OCI-LY7 (cell line): ENCODE data around the gene CCNG1. TPM values are rescaled to one million over a fixed set of nuclear protein-coding genes. Genes with fewer than 3 reads are reported as not detected.

Source experiments
- BruUV-seq: library from RNA; stranded (reverse); fragments of 400-500 nt; replicated peaks from 2 replicates; lab custom pipeline; 2021; lab: Mats Ljungman, UMichigan
- CTCF ChIA-PET: fragments of 300-600 bp; sonication (Branson Sonifier 250); formaldehyde crosslinking; loops from one replicate; lab custom pipeline; 2022; ENCODE audit warnings: antibody characterized with exemption; ENCODE audit not compliant: unreplicated experiment; lab: Charles Lee
- POLR2A ChIA-PET: fragments of 300-600 bp; sonication (Branson Sonifier 250); formaldehyde crosslinking; loops from one replicate; lab custom pipeline; 2022; ENCODE audit warnings: antibody characterized with exemption; lab: Charles Lee
- DNase-seq: peaks from one replicate; pipeline ENCODE4 v3.0.0-alpha.2; 2015; ENCODE audit warnings: low spot score
- H2AFZ ChIP-seq: fragments of 200-600 bp; sonication (generic), shearing (Covaris generic); 2 replicates; pipeline ENCODE4 v1.6.1; 2014; ENCODE audit warnings: mild to moderate bottlenecking, antibody characterized with exemption, low read length, moderate library complexity
- H3K27ac ChIP-seq: fragments of 200-600 bp; sonication (generic); 2 replicates; pipeline ENCODE4 v1.5.1; 2014; ENCODE audit warnings: mixed run types, low read depth, mild to moderate bottlenecking, moderate library complexity, low read length, inconsistent platforms; ENCODE audit not compliant: poor library complexity, severe bottlenecking
- H3K36me3 ChIP-seq: fragments of 200-600 bp; sonication (generic); 2 replicates; pipeline ENCODE4 v1.6.1; 2014; ENCODE audit warnings: mild to moderate bottlenecking, antibody characterized with exemption, low read length, moderate library complexity, mixed read lengths; ENCODE audit not compliant: insufficient read depth
- H3K4me1 ChIP-seq: fragments of 200-600 bp; sonication (generic); 2 replicates; pipeline ENCODE4 v1.5.1; 2014; ENCODE audit warnings: mild to moderate bottlenecking, low read length; ENCODE audit not compliant: insufficient read depth, poor library complexity, severe bottlenecking
- H3K4me2 ChIP-seq: fragments of 200-600 bp; sonication (generic); 2 replicates; pipeline ENCODE4 v1.6.1; 2014; ENCODE audit warnings: mild to moderate bottlenecking, low read length
- H3K4me3 ChIP-seq: fragments of 200-600 bp; sonication (generic); 2 replicates; pipeline ENCODE4 v1.5.1; 2014; ENCODE audit warnings: mild to moderate bottlenecking, low read depth, low read length; ENCODE audit not compliant: poor library complexity, severe bottlenecking
- H3K79me2 ChIP-seq: fragments of 200-600 bp; sonication (generic); 2 replicates; pipeline ENCODE4 v1.6.1; 2016; ENCODE audit warnings: low read depth, mild to moderate bottlenecking, low read length, moderate library complexity, mixed read lengths; ENCODE audit not compliant: insufficient read depth
- H3K9me2 ChIP-seq: fragments of 200-600 bp; sonication (generic); 2 replicates; pipeline ENCODE4 v1.6.1; 2016; ENCODE audit warnings: mild to moderate bottlenecking, low read length, mixed read lengths; ENCODE audit not compliant: insufficient read depth
- H3K9me3 ChIP-seq: fragments of 200-600 bp; sonication (generic); 2 replicates; pipeline ENCODE4 v1.6.1; 2014; ENCODE audit warnings: mild to moderate bottlenecking, mixed run types, low read length, mixed read lengths
- H4K20me1 ChIP-seq: fragments of 200-600 bp; sonication (generic); 2 replicates; pipeline ENCODE4 v1.6.1; 2014; ENCODE audit warnings: mild to moderate bottlenecking, antibody characterized with exemption, low read length, moderate library complexity, mixed read lengths; ENCODE audit not compliant: insufficient read depth
- EZH2phosphoT487 ChIP-seq: fragments of 200-600 bp; sonication (generic); IDR thresholded peaks from 2 replicates; pipeline ENCODE4 v1.6.1; 2018; ENCODE audit warnings: low read depth, borderline replicate concordance, mild to moderate bottlenecking, mixed run types, antibody characterized with exemption, low read length, moderate library complexity, mixed read lengths
- intact Hi-C: fragments of 100-400 bp; cut with micrococcal nuclease; formaldehyde crosslinking; loops from one replicate; pipeline ENCODE4 v1.10.0; 2022; ENCODE audit not compliant: unreplicated experiment
- total RNA-seq, 2 experiments: library from RNA; depleted of rRNA in 1 of 2; stranded (reverse); fragments of >200 nt in 1 of 2; shearing (Covaris generic) in 1 of 2; gene quantifications; 2 replicates each; pipeline ENCODE4 v1.2.3, GENCODE V29; 2014 to 2022
- TF ChIP-seq, protein P1 (sequence below): fragments of 200-600 bp; sonication (generic); conservative IDR thresholded peaks from 2 replicates; pipeline ENCODE4 v1.5.1; 2014; ENCODE audit warnings: mild to moderate bottlenecking, antibody characterized with exemption, low read length, moderate library complexity, mixed read lengths

The CCNG1 gene
- total RNA-seq, 2 experiments from 2014 or later, result 93.5 to 118 TPM

GRCh38 chr5:163475411-163475810, 38.0 kb downstream of the CCNG1 start:
- ChIA-PET CTCF (interaction anchor here (0.6 kb wide), 2 partner anchors 14 to 83 kb away, joined by 3 read pairs; no protein-coding TSS in a partner anchor), POLR2A (interaction anchor here (0.6 to 3.4 kb wide), 5 partner anchors 8 to 61 kb away, joined by 3 to 21 read pairs (median 5); no protein-coding TSS in a partner anchor)
- Histone ChIP-seq H3K9me2 (no peaks in the 10 kb centered on the region), H3K36me3 (peaks cover 99% of the 10 kb centered on the region), H3K4me1 (no peaks in the 10 kb centered on the region), H3K4me3 (no peak overlapping the region), H3K79me2 (no peaks in the 10 kb centered on the region), H4K20me1 (no peaks in the 10 kb centered on the region), H3K4me2 (no peak overlapping the region), H2AFZ (no peak overlapping the region), H3K27ac (no peak overlapping the region), H3K9me3 (no peaks in the 10 kb centered on the region)
- intact Hi-C loops, result no loop called here
- no TSS peak for BruUV-seq
- TF ChIP-seq, protein P1, sequence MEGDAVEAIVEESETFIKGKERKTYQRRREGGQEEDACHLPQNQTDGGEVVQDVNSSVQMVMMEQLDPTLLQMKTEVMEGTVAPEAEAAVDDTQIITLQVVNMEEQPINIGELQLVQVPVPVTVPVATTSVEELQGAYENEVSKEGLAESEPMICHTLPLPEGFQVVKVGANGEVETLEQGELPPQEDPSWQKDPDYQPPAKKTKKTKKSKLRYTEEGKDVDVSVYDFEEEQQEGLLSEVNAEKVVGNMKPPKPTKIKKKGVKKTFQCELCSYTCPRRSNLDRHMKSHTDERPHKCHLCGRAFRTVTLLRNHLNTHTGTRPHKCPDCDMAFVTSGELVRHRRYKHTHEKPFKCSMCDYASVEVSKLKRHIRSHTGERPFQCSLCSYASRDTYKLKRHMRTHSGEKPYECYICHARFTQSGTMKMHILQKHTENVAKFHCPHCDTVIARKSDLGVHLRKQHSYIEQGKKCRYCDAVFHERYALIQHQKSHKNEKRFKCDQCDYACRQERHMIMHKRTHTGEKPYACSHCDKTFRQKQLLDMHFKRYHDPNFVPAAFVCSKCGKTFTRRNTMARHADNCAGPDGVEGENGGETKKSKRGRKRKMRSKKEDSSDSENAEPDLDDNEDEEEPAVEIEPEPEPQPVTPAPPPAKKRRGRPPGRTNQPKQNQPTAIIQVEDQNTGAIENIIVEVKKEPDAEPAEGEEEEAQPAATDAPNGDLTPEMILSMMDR, result no peak
- TF ChIP-seq EZH2phosphoT487, result no peak
- DNase-seq, result no peak

DNA sequence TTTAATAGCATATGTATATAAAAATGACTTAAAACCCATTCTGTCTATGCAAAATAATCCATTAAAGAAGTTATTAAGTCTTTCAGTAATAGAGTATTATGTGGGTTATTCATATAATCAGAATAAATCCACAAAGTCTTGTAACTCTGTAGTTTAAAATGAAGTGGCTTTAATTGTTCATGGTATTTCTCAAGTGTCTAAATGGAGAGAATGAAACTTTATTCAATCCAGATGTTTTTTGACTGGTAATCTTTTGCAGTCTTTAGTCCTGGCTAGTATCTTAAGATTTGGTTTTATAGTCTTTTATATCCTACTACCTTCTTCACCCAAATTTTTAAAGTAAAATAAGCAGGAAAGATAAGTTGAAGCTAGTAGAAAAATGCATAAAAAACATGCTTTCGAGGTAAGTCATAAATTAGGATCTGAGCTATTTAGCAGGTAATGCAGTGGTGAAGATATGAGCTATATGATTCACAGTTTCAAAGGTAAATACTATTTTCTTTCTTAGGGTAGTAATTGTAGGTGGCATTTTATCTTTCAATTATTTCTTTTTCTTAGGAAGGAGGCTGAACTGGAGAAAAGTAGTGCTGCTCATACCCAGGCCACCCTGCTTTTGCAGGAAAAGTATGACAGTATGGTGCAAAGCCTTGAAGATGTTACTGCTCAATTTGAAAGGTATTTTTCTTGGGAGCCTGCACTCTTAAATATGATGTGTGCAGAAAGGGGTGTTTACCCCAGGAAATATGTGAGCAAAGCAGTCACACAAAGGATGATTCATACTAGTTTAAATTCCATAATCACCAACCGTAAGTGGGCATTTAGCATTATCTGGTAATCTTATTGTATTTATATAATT, 41.0 kb downstream of the CCNG1 start:
- H3K36me3 ChIP-seq, result peaks cover 99% of the 10 kb centered on the region
- H3K9me2 ChIP-seq, result no peaks in the 10 kb centered on the region
- no peaks in the 10 kb centered on the region for H3K4me1 ChIP-seq
- H3K79me2 ChIP-seq, result no peaks in the 10 kb centered on the region
- TF ChIP-seq EZH2phosphoT487, result no peak
- TF ChIP-seq, protein P1, result no peak
- intact Hi-C loops, result no loop called here
- DNase-seq, result no peak
- BruUV-seq, result no TSS peak
- no peak overlapping the region for H3K4me3 ChIP-seq
- H2AFZ ChIP-seq, result no peak overlapping the region
- H3K4me2 ChIP-seq, result no peak overlapping the region
- no peaks in the 10 kb centered on the region for H3K9me3 ChIP-seq
- no peaks in the 10 kb centered on the region for H4K20me1 ChIP-seq
- ChIA-PET POLR2A (interaction anchor here (1.1 to 3.2 kb wide), 4 partner anchors 9 to 18 kb away, joined by 3 to 16 read pairs (median 9); partner anchors contain the start of genes HMMR and NUDCD2), CTCF (no interaction called here)
- H3K27ac ChIP-seq, result no peak overlapping the region

- ChIA-PET POLR2A (interaction anchor here (0.8 to 3.2 kb wide), 4 partner anchors 9 to 23 kb away, joined by 3 to 16 read pairs (median 8); partner anchors contain the start of genes HMMR and NUDCD2), CTCF (no interaction called here)
- no peak for DNase-seq
- no TSS peak for BruUV-seq
- no peaks in the 10 kb centered on the region for H3K9me2 ChIP-seq
- no peaks in the 10 kb centered on the region for H3K79me2 ChIP-seq
- peaks cover 99% of the 10 kb centered on the region for H3K36me3 ChIP-seq
- no peaks in the 10 kb centered on the region for H4K20me1 ChIP-seq
- no peaks in the 10 kb centered on the region for H3K9me3 ChIP-seq
- no peak overlapping the region for H3K4me2 ChIP-seq
- H2AFZ ChIP-seq, result no peak overlapping the region
- no peak overlapping the region for H3K4me3 ChIP-seq
- H3K27ac ChIP-seq, result no peak overlapping the region
- no peaks in the 10 kb centered on the region for H3K4me1 ChIP-seq
- TF ChIP-seq, protein P1, result no peak
- TF ChIP-seq EZH2phosphoT487, result no peak
- intact Hi-C loops, result no loop called here
Measured at GRCh38 chr5:163478982-163479271, 41.5 kb downstream of the CCNG1 start.
